Stimulated activated CD8-positive, alpha-beta memory T cell treated with anti-CD3 and anti-CD28 coated beads, Interleukin-4, amount 100 ng/mL, for 1 hour (primary cell): Measurements from ENCODE around the gene TUBB2A.

Experiments
- DNase-seq, 2 donors: peaks; one replicate each; pipeline ENCODE4 v3.0.0-alpha.2; 2020; ENCODE audit warnings: low read depth in 2 of 2, low spot score in 1 of 2

The TUBB2A gene

DNA sequence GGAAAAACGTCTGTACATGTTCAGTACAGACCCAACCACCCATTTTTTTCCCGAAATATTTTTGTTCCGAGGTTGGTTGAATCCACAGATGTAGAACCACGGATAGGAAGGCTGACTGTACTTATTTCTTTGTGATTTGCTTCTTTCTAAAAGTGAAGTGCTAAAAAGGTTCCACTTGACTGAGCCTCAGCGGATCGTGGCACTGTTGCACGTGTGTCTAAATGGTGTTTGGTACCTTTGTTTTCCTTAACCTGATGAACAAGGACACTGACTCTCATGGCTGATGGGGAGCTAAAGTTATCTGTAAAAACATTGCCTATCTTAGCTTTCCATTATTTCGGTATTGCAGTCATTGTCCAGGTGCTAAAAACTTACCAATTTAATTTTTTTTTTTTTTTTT, 32.7 kb downstream of the TUBB2A start:
- no peak for DNase-seq

DNA sequence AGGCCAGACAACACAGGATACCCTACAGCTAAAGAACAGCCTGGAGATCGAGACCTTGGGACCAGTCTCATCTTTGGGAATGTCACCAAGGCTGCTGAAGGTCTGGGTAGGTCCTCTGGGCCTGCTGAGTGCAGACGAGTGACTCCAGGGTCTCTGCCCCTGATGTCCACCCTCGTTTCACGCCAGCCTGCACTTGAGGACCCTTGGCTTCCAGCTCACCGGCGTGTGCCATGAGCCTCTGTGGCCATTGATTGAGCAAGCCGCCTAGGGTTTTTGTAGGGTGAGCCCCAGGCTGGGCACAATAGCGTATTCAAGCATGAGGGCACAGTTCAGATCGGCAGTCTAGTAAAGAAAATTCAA, 34.5 kb downstream of the TUBB2A start:
- no peak for DNase-seq

GRCh38 chr6:3120765-3121089, 36.6 kb downstream of the TUBB2A start:
- DNase-seq, result no peak

DNA sequence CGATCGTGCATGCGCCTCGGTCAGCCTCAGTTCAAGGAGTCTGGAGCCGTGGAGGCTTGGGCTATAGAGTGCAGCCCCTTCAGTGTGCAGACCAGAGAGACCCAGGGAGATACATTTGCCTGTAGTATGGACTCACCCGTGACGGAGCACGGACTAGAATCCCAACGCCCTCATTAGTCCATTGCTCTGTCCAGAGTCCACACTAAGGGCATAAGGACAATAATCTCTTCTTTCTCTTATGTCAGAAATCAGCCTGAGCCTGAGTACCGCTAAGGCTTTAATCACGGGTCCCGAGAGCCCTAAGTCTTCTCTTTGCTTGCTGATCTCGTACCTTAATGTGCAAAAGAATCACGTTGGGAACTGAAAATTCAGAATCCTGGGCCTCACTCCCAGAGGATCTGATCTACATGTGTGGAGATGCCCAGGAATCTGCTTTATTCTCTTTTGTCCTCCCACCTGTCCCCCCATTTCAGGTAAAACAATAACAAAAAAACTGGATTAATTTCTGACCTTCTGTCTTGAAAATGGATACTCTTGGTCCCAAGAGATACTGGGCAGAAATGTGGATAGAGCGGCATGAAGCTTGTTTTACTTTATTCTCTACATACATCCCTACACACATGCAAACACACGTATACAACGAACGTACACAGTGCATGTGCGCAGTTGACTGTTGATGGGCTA, 38.2 kb downstream of the TUBB2A start:
- no peak for DNase-seq

- DNase-seq, result peak; percentile 99 to 100
Measured at GRCh38 chr6:3118353-3119039, 38.8 kb downstream of the TUBB2A start, which contains the start of gene BPHL. BPHL (plus strand) TSS chr6:3118711; CDS start chr6:3118741, 30 bp downstream.

- DNase-seq, result no peak
Measured at GRCh38 chr6:3117912-3118352, 39.4 kb downstream of the TUBB2A start.

GRCh38 chr6:3114377-3114776, 43.0 kb downstream of the TUBB2A start:
- DNase-seq, result no peak

GRCh38 chr6:3109761-3110160, 47.6 kb downstream of the TUBB2A start:
- DNase-seq, result no peak

- DNase-seq, result no peak
Measured at GRCh38 chr6:3108746-3109414, 48.5 kb downstream of the TUBB2A start.
